ENCODE data around the gene OBSCN.

Gene OBSCN

DNA sequence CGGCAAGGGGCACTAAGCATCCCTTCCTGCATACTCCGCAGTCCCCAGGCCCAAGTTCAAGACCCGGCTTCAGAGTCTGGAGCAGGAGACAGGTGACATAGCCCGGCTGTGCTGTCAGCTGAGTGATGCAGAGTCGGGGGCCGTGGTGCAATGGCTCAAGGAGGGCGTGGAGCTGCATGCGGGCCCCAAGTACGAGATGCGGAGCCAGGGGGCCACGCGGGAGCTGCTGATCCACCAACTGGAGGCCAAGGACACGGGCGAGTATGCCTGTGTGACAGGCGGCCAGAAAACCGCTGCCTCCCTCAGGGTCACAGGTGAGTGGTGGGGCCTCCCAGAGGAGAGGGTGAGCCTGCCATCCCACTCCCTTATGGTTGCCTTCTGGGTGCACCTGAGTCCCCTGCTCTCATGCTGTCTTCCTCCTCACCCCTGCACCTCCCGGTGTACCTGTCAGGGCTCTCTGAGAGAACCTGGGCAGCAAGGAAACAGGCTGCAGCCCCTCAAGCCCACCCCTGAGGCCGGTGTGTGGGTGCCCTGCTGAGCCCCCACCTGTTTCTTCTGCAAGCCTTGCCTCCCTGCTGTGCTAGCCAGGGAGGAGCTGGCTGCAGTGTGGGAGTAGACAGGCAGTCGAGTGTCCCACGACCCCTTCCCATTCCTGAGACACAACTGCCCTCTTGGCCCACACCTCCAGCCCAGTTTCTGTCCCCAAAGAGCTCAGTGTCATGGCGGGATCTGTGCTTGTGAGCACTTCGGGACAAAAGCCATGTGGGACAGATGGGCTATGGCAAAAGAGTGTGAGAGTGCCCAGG lies 99.6 kb downstream of the OBSCN start:
- no peak for DNase-seq (ENCODE audit: low spot score)

DNA sequence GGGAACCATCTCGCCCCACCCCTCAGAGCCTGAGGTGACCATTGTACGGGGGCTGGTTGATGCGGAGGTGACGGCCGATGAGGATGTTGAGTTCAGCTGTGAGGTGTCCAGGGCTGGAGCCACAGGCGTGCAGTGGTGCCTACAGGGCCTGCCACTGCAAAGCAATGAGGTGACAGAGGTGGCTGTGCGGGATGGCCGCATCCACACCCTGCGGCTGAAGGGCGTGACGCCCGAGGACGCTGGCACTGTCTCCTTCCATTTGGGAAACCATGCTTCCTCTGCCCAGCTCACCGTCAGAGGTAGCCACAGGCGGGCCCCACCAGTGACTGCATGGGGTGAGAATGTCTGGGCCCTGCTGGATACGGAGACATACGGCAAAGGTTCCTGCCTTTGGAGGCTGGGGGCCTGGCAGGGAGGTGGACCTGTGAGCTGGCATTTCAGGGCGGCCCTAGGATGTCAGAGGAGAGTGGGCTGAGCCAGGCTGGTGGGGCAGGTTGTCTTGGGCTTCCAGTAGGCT lies 100.3 kb downstream of the OBSCN start:
- DNase-seq (ENCODE audit: low spot score) = no peak

DNA sequence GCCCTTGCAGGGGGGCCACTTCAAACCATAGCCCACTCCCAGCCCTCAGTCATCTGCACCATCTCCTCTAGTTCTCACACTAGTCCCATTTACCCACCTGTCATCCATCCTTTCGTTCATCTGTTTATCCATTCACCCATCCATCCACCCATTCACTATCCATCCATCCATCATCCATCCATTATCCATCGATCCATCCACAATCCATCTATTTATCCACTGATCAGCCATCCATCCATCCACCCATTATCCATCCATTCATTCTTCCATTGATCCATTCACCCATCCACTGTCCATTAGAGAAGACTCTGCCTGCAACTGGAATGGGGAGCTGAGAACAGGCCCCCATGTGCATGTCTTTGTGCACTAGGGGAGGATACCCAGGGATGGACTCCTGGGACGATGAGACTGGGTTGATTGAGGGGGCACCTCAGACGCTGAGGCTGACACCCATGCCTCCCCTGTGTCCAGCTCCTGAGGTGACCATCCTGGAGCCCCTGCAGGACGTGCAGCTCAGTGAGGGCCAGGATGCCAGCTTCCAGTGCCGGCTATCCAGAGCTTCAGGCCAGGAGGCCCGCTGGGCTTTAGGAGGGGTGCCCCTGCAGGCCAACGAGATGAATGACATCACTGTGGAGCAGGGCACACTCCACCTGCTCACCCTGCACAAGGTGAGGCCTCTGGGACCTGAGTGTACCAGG lies 100.9 kb downstream of the OBSCN start:
- no peak for DNase-seq (ENCODE audit: low spot score)

GRCh38 chr1:228309326-228310067 lies 101.7 kb downstream of the OBSCN start:
- DNase-seq (ENCODE audit: low spot score) = no peak

DNA sequence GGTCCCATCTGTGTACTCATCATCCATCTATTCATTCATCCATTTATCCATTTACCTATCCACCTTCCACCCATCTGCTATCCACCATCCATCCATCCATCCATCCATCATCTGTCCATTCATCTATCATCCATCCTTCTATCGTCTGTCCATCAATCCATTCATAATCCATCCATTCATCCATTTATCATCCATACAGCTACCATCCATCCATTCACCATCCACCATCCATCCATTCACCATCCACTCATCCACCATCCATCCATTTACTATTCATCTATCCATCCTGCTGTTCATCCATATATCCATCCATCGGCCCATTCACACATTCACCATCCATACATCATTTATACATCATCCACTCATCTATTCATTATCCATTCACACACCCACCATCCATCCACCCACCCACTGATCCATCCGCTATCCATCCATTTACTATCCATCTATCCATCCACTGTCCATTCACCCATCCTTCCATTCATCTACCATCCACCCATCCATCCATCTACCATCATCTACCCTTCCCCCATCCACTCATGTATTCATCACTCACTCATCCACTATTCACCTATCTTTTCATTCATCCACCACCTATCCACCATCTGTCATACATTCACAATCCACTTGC lies 102.4 kb downstream of the OBSCN start:
- DNase-seq (ENCODE audit: low spot score) = no peak

DNA sequence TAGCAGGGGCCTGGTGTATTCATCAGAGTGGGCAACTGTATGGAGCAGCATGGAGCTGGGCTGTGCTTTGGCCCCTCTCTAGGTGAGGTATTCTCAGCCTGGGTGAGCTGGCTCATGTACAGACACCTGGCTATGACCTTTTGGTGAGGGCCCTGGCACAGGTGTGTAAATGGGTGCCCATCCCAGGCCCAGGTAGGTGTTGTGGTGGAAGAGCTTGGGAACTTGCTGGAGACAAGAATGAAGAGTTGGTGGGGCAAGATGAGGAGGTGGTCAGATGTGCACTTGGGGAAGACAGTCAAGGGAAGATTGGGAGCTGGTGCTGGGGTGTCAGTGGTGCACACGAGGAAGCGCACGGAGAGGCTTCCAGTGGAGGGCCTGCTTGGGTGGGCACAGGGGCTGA lies 103.2 kb downstream of the OBSCN start:
- no peak for DNase-seq (ENCODE audit: low spot score)

DNA sequence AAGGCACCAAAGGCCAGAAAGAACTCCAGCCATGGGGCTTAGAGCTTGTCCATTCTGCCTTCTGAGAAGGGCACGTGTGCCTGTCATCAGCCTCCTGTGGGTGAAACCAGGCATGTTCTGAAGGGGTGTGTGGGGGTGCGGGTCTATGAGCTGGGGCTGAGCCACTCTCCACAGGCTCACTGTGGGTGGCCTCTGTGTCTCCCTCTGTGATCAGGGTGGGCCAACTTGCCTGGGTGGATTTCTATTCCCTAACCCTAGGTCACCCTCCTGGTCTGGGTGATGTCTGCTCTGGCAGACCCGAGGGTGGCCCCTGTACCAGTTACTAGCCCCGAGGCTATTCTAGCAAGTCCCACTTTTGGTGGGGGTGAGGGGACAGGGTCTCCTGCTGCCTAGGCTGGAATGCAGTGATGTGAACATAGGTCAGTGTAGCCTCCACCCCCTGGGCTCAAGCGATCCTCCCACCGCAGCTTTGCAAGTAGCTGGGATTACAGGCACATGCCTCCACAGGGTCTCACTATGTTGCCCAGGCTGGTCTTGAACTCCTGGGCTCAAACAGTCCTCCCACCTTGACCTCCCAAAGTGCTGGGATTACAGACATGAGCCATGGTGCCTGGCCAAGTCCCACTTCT lies 104.4 kb downstream of the OBSCN start:
- no peak for DNase-seq (ENCODE audit: low spot score)

DNA sequence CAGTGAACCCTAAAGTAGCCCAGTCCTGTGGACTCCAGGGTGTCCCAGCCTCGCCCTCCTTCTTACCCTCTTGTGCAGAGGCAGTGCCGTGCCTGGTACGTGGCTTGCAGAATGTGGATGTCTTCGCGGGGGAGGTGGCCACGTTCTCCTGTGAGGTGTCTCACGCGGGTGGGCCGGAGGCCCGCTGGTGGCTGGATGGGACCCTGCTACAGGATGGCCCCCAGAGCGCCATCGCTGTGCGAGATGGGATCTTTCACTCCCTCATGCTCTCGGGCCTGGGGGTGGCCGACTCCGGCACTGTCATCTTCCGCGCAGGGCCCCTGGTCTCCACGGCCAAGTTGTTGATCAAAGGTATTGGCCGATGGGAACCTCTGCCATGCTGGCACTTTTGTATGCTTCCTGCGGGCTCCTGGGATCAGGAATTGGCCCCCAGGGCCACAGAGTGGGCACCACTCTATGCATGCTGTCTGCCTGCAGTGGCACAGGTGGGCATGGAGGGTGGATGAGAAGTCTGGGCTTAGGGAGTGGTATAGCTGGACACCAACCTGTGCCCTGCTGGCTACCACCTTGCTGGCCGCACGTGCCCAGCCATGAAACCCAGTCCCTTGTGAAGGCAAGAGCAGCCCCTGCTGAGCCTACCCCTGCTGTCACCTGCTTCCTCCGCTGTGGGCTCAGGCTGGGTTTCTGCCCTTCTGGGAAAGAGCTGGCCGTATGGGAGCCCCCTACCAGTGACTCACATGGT lies 105.9 kb downstream of the OBSCN start:
- no peak for DNase-seq (ENCODE audit: low spot score)

- no peak for DNase-seq (ENCODE audit: low spot score)
Observed at GRCh38 chr1:228314315-228314657, 106.4 kb downstream of the OBSCN start.

GRCh38 chr1:228314658-228315483 lies 107.0 kb downstream of the OBSCN start:
- no peak for DNase-seq (ENCODE audit: low spot score)

DNA sequence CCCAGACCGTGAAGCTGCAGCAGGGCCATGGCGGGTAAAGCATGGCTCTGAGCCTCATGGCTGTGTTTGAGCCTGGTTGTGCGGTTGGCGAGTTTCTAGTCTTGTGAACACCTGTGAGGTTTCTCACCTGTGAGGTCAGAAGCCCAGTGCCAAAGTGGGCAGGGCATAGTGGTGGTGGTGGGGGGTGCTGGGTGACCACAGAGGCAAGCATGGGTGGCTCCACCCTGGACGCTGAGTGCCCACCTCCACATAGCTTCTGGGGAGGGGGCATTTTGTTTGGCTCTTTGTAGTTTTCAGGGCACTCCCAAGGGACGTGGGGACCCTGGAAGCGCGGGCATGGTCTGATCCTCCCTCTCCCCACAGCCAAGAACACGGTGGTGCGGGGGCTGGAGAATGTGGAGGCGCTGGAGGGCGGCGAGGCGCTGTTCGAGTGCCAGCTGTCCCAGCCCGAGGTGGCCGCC lies 107.7 kb downstream of the OBSCN start:
- DNase-seq (ENCODE audit: low spot score) = no peak

GRCh38 chr1:228315945-228316588 lies 108.2 kb downstream of the OBSCN start:
- no peak for DNase-seq (ENCODE audit: low spot score)

- no peak for DNase-seq (ENCODE audit: low spot score)
Observed at GRCh38 chr1:228316589-228317387, 108.9 kb downstream of the OBSCN start.

GRCh38 chr1:228317411-228317828 lies 109.6 kb downstream of the OBSCN start:
- no peak for DNase-seq (ENCODE audit: low spot score)

DNA sequence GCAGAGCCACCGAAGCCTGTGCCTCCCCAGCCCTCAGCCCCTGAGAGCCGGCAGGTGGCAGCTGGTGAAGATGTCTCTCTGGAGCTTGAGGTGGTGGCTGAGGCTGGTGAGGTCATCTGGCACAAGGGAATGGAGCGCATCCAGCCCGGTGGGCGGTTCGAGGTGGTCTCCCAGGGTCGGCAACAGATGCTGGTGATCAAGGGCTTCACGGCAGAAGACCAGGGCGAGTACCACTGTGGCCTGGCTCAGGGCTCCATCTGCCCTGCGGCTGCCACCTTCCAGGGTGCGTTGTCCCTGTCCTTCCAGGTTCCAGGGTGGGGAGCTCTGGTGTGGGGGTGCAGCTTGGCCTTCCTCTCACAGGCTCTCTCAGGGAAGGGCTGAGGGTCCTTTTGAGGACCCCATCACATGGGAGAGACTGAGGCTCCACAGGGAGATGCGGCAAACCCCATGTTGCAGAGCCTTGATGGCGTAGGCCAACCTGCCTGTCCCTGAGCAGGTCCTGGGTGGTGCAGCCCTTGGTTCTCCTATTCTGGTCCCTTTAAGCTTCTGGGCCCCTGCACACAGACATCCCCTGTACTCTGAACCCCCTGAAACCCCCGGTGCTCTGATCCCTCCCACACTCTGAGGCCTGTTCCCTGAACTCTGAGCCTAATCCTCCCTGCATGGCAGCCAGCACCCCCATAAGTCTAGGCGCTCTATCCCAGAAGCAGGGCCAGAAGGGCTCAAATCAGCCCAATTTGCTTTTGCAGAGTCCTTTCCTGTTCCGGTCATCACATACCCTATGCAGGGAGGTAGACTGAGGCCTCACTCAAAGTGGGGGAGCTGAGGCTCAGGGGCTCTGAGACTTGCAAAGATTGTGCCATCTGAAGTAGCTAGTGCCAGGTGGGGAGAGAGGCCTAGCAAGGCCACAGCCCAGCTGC lies 110.3 kb downstream of the OBSCN start:
- no peak for DNase-seq (ENCODE audit: low spot score)

GRCh38 chr1:228318823-228319241 lies 111.0 kb downstream of the OBSCN start:
- DNase-seq (ENCODE audit: low spot score) = no peak

GRCh38 chr1:228319352-228320088 lies 111.7 kb downstream of the OBSCN start:
- no peak for DNase-seq (ENCODE audit: low spot score)
